Esophagus muscularis mucosa (tissue), 4 donors: Measurements from ENCODE around the gene BBS5.

Experiments
- EP300 ChIP-seq: sonication (generic); formaldehyde crosslinking; IDR thresholded peaks from one replicate; pipeline ENCODE4 v1.6.1; 2017; ENCODE audit warnings: antibody characterized with exemption
- POLR2A ChIP-seq: fragments of 450-650 bp; IDR thresholded peaks from one replicate; pipeline ENCODE4 v1.6.1; 2017; ENCODE audit warnings: antibody characterized with exemption, moderate library complexity, mild to moderate bottlenecking, low read depth
- POLR2AphosphoS5 ChIP-seq, 2 donors: sonication (generic); formaldehyde crosslinking; IDR thresholded peaks; one replicate each; pipeline ENCODE4 v1.6.1; 2017; ENCODE audit warnings: antibody characterized with exemption in 2 of 2
- TF ChIP-seq, protein P1 (sequence below), 3 experiments: fragments of 200-600 bp in 2 of 3; fragments of 450-650 bp in 1 of 3; sonication (generic) in 2 of 3; IDR thresholded peaks; one replicate each; pipeline ENCODE4 v1.5.1; 2017 to 2019; ENCODE audit warnings: antibody characterized with exemption in 3 of 3, mild to moderate bottlenecking in 2 of 3, moderate library complexity in 1 of 3

GRCh38 chr2:169504651-169505050 lies 25.4 kb downstream of the BBS5 start:
- TF ChIP-seq, protein P1, sequence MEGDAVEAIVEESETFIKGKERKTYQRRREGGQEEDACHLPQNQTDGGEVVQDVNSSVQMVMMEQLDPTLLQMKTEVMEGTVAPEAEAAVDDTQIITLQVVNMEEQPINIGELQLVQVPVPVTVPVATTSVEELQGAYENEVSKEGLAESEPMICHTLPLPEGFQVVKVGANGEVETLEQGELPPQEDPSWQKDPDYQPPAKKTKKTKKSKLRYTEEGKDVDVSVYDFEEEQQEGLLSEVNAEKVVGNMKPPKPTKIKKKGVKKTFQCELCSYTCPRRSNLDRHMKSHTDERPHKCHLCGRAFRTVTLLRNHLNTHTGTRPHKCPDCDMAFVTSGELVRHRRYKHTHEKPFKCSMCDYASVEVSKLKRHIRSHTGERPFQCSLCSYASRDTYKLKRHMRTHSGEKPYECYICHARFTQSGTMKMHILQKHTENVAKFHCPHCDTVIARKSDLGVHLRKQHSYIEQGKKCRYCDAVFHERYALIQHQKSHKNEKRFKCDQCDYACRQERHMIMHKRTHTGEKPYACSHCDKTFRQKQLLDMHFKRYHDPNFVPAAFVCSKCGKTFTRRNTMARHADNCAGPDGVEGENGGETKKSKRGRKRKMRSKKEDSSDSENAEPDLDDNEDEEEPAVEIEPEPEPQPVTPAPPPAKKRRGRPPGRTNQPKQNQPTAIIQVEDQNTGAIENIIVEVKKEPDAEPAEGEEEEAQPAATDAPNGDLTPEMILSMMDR (IDR thresholded peaks at IDR 0.05), result no peak
- TF ChIP-seq POLR2A (no peak), POLR2AphosphoS5 (IDR thresholded peaks at IDR 0.05) (no peak), EP300 (no peak)
